NCI-H1105 treated with DMSO at 0.1 percent for 48 hours (cell line): ENCODE measurements around the gene SPINT2.
"Not testable (repeated sequence)": the region's sequence is repeated elsewhere in the genome, so short reads cannot be mapped to it uniquely, and the experiment has no call there.

Experiments
- DNase-seq: peaks from one replicate; lab custom pipeline; 2025; lab: John Stamatoyannopoulos, UW

SPINT2 gene, protein sequence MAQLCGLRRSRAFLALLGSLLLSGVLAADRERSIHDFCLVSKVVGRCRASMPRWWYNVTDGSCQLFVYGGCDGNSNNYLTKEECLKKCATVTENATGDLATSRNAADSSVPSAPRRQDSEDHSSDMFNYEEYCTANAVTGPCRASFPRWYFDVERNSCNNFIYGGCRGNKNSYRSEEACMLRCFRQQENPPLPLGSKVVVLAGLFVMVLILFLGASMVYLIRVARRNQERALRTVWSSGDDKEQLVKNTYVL

DNA sequence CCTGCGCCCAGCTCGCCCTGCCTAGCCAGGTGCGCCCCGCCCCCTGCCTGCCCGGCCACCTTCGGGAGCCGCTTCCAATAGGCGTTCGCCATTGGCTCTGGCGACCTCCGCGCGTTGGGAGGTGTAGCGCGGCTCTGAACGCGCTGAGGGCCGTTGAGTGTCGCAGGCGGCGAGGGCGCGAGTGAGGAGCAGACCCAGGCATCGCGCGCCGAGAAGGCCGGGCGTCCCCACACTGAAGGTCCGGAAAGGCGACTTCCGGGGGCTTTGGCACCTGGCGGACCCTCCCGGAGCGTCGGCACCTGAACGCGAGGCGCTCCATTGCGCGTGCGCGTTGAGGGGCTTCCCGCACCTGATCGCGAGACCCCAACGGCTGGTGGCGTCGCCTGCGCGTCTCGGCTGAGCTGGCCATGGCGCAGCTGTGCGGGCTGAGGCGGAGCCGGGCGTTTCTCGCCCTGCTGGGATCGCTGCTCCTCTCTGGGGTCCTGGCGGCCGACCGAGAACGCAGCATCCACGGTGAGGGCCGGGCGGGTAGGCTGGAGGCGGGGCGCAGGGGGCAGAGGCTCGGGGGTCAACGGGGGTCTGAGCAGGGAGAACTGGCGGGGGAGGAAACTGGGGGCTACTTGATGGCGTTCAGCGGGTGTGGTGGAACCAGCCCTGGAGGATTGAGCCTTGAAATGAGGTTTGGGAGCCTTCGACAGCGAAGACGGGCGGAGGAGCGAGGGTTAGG, at the start of gene SPINT2:
TSS of gene SPINT2 (plus strand) at position 88 of the 727 bp plus-strand sequence. CDS start at position 408, 320 bp downstream.
- DNase-seq = peak; percentile 93

DNA sequence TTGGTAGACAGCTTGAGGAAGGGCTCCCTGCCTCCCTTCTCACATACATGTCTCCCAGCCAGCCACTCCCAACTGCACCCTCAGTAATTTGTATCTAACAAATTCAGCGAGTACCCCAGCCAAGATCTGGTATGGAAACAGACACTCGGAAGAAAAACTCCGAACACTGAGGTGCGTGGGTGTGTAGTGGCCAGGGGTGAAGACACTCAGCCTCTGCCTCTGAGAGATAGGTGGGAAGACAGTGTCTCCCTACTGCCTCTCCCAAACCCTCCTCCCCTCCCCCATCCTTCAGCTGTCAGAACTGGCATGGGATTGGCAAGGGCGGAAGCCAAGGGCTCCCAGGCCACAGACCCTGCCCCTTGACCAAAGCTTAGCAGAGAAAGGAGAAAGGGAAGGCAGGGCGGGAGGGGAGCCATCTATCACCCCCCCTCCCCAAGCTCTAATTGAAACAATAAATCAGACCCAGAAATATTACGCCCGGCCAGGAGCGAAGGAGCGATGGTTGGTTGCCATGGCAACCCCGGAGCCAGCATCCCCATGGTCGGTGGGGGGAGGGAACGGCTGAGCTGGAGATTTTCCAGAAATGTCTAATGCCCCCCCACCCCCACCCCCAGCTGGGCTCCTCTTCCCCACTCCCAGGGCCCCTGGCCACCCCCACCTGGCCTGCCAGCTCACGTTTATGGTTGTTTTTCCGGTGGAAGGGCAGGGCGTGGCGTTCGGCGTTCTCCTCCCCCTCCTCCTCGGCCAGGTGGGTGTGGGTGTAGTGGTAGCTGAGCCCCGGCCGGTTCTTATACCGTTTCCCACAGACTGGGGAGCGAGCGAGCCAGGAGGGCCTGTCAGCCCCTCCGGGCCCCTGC, 47.4 kb upstream of the SPINT2 start:
- DNase-seq = no peak

DNA sequence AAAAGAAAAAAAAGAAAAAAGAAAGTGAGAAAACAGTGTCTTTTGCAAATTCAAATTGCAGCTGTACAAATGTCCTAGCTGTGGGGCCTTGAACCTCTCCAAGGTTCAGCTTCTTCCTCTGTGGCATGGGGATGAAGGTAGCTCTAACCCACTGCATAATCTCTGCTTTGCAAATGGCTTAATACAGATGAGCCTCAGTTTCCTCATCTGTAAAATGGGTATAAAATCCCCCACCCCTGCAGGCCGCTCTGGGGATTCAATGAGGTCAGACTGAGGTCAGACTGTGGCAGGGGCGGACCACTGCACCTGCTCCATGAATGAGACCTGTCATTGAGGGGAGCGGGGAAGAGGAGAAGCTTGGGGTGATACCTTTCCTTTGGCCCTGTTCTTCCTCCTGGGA, 46.2 kb upstream of the SPINT2 start:
- no peak for DNase-seq

DNA sequence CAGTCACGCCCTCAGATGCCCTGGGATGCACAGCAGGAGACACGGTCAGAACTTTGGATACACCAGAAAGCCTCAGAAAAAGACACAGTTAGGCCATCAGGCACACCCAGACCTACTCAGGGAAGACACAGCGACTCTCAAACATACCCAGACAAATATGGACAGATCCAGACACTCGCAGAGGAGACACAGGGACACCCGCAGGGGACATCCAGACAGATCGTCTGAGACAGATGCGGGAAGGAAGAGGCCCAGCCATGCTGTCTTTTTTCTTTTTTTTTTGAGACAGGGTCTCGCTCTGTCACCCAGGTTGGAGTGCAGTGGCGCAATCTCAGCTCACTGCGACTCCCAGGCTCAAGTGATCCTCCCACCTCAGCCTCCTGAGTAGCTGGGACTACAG, 45.2 kb upstream of the SPINT2 start:
- no peak for DNase-seq

DNA sequence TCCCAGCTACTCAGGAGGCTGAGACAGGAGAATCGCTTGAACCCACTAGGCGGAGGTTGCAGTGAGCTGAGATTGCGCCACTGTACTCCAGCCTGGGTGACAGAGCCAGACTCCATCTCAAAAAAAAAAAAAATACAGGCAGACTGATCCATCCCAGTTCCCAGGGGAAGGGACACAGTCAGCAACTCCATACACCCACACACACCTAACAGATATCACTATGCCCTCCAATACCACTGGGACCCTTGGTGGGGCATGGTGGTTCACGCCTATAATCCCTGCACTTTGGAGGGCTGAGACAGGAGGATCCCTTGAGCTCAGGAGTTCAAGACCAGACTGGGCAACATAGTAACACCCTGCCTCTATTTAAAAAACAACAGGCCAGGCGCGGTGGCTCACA, 43.0 kb upstream of the SPINT2 start:
- DNase-seq = no peak

DNA sequence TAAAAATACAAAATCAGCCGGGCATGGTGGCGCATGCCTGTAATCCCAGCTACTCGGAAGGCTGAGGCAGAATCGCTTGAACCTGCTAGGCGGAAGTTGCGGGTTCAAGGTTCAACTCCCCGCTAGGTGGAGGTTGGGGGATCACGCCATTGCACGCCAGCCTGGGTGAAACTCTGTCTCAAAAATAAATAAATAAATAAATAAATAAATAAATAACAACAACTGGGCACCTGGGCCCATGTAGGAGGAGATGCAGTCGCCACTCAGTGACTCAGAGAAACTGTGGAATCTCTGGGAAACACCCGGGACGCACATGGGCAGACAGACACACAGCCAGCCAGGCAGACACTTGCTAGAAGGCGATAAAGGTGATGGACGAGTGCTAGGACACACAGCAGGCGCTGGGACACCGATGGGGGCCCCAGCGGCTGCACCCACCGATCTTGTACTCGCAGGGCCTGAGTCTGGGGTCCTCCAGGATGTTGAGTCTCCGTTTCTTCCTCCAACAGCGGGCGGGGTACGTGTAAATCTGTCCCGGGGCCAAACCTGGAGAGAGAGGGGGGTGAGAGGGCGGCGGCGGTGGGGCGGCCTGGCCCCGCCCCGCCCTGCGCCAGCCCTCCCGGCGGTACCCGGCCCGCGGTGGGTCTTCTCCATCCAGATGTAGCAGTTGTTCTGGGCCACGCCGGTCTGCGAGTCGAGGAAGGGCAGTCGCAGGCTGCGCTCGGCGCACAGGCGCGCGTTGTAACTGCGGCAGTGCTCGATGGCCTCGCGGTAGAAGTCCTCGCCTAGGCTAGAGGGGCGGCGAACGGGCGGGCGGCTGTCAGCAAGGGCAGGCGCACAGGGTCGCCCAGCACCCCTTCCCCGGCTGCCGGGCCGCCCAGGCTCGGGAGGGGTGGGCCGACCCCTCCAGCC, 42.2 kb upstream of the SPINT2 start:
- no peak for DNase-seq

DNA sequence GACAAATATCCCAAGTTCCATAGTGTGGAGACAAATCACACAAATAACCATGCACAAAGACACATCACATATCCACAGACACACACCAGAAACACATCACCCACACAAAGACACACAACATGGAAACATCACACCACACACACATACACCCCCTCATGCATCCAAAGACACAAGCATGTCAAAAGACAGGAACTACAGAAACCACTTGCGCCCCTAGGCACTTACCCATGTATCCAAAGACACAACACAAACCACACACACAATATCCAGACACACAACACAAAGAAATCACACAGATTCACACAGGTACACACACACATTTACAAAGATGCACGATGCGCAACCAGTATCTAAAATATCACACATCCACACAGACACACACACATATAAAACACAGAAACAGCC, 41.3 kb upstream of the SPINT2 start:
- DNase-seq = no peak

DNA sequence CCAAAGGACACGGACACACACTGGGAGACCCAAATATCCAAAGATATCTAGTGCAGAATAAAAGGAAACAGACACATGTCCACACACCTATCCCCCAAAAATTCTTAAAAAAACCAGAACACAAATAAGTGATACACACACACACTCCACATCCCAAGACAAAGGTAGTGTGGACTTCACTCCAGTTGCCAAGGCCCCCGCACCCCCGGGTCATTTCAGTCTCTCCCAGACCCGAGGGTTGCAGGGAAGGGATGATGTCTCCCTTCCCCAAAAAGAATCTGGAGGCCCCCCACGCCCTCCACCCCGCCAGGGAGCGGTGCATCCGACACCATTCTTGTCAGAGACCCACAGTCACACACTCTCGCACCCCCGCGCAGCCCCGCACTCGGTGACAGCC, 40.8 kb upstream of the SPINT2 start:
- DNase-seq = no peak

DNA sequence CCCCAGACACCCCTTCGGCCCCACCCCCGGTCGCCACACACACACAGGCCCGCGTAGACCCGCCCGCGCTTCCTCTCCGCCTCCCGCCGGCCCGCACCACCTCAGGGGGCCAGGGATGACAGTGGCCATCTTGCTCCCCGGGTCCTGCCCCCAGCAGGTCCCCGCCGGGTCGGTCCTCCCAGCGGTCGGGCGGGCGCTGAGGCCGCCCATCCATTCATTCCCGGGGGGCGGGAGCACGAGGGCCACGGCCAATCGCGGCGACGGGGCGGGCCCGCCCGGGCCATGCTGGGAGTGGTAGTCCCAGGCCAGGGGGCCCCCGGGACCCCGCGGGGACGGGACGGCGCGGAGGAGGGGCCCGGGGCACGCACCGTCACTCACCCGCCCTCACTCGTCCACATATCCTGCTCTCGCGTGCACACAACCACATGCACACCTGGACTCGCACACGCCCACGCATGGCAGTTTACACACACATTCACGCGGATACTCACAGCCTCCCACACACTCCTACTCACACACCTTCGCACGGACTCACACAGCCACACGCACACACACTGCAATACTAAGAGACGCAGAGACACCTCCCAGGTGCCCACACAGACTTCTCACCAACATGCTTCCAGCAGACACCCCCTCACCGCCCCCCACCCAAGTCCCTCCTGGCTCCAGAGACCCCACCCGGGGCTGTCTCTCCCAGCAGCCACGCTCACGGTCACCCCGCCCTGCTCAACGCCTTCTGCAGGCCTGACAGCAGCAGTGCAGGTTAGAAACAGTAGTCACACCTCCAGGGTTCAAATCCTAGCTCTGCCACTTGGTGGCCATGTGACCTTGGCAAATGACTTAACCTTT, 40.1 kb upstream of the SPINT2 start, which contains the start of gene DPF1:
TSS of gene DPF1 (minus strand) at position 209 of the 849 bp plus-strand sequence. CDS start at position 129, 80 bp downstream.
- peak; percentile 76 for DNase-seq

DNA sequence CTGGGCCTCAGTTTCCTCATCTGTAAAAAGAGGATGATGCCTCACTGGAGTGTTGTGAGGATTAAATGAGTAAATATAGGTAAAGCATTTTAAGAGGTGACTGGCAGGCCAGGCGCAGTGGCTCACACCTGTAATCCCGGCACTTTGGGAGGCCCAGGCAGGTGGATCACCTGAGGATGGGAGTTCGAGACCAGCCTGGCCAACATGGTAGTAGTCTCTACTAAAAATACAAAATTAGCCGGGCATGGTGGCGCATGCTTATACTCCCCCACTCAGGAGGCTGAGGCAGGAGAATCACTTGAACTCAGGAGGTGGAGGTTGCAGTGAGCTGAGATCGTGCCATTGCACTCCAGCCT, 39.5 kb upstream of the SPINT2 start:
- DNase-seq = not testable (repeated sequence)

DNA sequence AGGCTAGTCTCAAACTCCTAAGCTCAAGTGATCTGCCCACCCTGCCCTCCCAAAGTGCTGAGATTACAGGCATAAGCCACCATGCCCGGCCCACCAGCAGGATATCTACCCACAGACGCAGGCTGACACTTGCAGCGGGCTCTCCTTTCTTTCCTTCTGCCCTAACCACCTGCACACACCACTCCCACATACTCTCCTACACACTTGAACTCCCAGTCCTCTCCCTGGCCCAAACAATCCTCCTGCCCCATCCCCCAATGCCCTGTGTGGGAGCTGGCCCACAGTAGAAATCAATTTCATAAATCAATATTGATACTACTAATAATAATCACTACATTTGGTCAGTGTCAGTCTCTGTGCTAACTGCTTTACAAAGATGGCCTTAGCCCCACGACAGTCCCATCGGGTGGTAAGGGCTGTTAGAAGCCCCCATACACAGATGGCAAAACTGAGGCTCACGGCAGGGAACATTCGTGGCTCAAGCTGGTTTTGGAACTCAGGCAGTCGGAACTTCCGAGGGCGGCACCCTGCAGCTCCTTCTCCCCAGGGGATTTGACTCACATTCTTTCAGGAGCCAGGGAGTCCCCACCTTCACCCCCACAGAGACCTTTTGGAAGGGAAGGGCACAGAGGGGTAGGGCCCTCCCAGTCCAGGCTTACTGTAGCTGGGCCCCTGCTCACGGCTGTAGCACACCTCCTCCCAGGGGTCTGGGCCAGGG, 36.9 kb upstream of the SPINT2 start:
- no peak for DNase-seq

DNA sequence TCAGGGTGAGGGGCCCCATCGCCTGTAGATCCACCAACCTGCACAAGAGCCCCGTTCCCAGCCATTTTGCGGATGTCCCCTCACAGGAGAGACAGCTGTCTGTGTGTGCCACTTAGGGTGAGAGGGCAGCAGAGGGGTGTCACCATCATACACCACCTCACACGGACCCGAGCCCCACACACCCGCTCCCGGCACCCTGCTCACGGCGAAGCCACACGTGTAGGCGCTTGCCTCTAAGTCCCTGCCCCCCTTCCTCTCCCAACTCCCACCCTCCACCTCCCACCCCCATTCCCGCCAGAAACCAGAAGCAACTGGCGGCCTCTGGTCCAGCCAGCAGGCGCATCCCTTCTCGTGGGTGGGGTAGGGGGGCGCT, 36.4 kb upstream of the SPINT2 start:
- DNase-seq = no peak

DNA sequence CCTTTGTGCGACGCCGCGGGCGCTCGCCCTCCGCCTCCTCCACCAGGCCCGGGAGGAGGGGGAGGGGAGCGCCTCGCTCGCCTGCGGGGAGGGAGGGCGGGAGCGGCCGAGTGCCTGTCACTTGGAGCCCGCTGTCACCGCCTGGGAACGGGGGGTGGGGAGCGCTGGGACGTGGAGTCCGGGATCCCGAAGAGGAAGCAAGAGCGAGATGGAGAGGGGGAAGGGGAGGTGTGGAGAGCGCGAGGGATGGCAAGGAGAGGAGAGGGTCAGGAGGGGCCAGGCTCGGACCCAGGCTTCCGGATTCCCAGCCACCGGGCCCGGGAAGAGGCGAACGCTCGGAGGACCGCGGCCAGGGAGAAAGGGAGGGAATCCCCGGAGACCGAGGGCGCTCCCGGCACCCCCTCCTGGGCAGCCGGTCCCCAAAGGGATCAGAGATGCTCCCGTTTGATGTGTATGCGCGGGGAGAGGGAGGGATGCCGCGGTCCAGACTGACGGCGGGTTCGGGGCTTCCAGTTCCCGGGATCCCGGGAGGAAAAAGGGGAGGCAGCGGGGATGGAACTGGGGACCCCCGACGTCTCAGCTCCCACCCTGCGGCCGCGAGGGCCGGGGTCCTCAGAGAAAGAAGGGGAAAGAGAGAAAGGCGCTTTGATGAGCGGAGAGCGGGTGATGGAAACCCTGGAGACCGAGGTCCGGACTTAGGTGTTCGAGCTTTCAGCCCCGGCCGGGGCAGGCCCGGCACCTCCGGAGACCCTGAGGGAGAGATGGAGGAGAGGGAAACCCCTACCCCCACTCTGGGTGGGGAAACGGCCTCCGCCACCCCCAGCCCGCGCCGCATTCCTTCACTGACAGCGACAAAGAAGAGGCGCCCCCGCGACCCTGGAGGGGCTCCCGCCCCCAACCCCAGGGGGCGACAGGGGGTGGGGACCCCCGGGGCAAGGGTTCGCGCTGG, 35.6 kb upstream of the SPINT2 start:
- peak; percentile 35 for DNase-seq

DNA sequence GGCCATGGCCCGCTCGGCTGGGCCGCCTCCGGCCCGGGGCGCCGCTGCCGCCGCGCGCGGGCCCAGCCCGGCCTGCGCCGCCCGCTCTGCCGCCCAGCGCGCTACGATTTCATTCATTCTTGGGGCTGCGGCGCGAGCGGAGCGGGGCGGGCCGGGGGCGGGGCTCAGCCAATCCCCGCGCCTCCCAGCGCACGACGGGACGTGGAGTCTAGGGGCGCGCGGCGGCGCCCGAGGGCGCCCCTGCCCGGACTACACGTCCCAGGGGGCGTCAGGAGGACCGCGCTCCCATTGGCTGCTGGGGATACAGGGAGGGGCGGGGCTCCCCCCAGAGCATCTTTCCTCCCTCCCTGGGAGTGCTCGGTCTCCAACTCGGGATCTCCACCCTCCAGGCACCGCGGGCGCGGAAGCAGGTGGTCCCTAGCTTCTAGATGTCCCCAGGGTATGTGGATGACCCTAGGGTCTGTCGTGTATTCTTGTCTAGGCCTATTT, 34.7 kb upstream of the SPINT2 start:
- peak; percentile 95 for DNase-seq

DNA sequence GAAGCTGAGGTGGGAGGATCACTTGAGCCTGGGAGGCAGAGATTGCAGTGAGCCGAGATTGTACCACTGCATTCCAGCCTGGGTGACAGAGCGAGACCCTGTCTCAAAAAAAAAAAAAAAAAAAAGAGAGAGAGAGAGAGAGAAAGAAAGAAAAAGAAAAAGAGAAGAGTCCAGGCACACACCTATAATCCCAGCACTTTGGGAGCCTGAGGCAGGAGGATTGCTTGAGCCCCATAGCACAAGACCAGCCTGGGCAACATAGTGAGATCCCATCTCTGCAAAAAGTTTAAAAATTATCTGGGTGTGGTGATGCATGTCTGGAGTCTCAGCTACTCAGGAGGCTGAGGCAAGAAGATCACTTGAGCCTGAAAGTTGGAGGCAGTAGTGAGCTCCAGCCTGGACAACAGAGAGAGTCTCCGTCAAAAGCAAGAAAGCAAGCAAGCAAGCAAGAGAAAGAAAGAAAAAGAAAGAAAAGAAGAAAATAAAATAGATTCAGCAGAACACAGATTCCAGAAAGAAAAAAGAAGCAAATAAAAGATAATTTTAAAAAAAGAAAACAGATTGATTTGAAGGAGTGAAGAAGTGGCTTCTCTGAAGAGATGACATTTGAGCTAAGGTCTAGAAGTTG, 33.8 kb upstream of the SPINT2 start:
- DNase-seq = not testable (repeated sequence)

DNA sequence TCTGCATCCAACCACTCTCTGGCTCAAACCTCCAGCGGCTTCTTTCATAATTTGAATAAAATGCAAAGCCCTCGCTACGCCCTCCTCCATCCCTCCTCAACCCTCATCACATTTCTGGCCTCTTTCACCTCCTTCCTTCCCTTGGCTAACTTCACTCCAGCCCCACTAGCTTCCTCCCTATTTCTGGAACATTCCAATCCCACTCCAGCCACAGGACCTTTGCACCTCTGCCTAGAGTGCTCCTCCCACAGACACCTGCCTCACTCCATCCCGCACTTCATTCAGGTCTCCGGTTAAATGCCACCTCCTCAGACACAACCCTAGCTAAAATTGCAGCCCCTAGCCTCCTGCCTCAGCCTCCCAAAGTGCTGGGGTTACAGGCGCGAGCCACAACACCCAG, 32.5 kb upstream of the SPINT2 start:
- no peak for DNase-seq

DNA sequence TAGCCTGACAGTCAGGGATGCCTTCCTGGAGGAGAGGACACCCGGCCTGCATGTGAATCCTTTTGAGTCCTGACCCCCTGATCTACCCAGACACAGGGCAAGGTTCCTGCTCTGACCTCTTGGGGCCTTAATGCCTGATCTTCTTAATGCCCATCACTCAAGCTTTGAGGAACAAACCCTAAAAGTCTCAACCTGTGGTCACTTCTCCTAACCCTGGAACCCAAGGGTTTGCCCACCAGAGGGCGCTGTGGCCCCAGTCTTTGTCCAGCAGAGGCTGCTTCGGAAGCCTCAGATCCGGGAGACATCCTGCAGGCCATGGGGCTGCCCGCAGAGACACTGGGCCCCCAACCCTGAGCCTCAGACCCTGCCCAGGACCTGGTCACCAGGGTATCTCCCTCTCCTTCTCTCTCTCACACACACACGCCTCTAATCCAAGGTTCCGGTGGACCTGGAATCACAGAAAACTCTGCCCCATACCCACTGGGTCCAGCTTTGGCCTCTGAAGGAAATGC, 30.6 kb upstream of the SPINT2 start:
- peak; percentile 31 for DNase-seq

DNA sequence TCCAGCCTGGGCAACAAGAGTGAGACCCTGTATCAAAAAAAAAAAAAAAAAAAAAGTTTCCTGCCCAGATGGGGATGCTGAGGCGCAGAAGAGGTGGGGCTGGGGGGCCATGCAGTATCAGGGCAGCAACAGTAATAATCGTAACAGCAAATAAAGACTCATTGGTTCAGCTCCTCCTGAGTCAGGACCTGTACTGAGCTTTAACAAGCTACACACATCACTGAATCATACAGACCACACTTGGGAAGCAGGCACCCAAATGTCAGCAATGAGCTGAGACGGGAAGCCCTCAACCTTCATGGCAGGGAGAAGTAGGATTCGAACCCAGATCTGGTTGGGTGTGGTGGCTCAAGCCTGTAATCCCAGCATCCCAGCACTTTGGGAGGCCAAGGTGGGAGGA, 29.8 kb upstream of the SPINT2 start:
- DNase-seq = no peak
